WTC11 (cell line): ENCODE results near the gene FRMD5.

Experiments used
- CTCF ChIP-seq: fragments of 200-600 bp; IDR thresholded peaks from 2 replicates; pipeline ENCODE4 v1.8.0; 2022; ENCODE audit warnings: antibody characterized with exemption
- NFYB ChIP-seq: sonication (generic); formaldehyde crosslinking; conservative IDR thresholded peaks from 2 replicates; pipeline ENCODE4 v1.8.0; 2022; ENCODE audit warnings: low read depth, missing genetic modification reagents
- TCF7 ChIP-seq: sonication (generic); formaldehyde crosslinking; IDR thresholded peaks from 2 replicates; pipeline ENCODE4 v1.8.0; 2022; ENCODE audit warnings: mild to moderate bottlenecking, low read depth, missing genetic modification reagents, moderate library complexity
- USF2 ChIP-seq: sonication (generic); formaldehyde crosslinking; IDR thresholded peaks from 2 replicates; pipeline ENCODE4 v1.8.1; 2023; ENCODE audit warnings: mild to moderate bottlenecking, missing genetic modification reagents, moderate library complexity

- TF ChIP-seq CTCF (no peak), NFYB (CRISPR knock-in tag) (no peak), TCF7 (CRISPR knock-in tag) (no peak), USF2 (CRISPR knock-in tag) (no peak)
Observed at GRCh38 chr15:43876872-43877271, 318.2 kb downstream of the FRMD5 start.
